ENCODE measurements around the gene PKN3.

Gene PKN3

DNA sequence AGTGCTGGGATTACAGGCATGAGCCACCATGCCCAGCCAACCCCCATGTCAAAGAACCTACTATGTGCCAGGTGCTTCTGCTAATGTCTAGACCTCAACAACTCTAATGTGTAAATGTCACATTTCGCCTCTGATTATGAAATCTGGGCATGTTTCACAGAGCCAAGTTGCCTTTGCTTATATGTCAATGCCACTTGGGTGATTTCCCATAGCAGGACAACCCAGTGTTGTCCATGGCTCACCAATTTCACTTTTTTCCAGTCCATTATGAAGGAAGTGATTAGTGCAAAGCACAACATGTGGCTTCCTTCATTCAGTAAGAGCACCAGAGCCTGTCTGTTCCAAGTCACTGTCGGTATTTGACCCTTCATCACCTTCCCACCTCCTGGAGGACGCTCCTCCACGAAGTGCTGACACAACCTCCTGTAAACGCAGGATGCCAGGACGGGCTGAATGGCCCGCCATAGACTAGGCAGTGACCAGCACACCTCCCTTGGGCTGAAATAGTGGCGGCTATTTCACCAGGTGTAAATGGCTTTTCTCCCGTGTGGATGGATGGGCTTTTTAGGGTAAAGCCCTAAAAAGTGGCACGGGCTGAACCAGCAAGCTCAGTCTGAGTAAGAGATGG is 962 bp upstream of the PKN3 start:
- TF ChIP-seq CTCF (IDR thresholded peaks at IDR 0.05; ENCODE audit: low read length) (no peak), EZH2phosphoT487 (IDR thresholded peaks at IDR 0.05; ENCODE audit: low read length) (no peak), EZH2 (optimal IDR thresholded peaks at IDR 0.05; ENCODE audit: low read depth, low read length) (no peak)

GRCh38 chr9:128702949-128703615 is 779 bp downstream of the PKN3 start:
- DNase-seq = no peak
- H2AFZ ChIP-seq (ENCODE audit: low read length) = peak overlapping the region; percentile 83

More for the DNA sequence above, 962 bp upstream of the PKN3 start:
- no peaks in the 10 kb centered on the region; the same call in 1 of the 2 replicates for H3K36me3 ChIP-seq (replicated peaks; ENCODE audit: insufficient read depth, low read length)
- no peak overlapping the region for H3K4me2 ChIP-seq (ENCODE audit: low read depth, low read length)
- no peaks in the 10 kb centered on the region for H3K9me2 ChIP-seq (replicated peaks; ENCODE audit: insufficient read depth, low read length)
- H3K9ac ChIP-seq (ENCODE audit: low read length) = no peak overlapping the region
- no peak for DNase-seq
- no peak overlapping the region for H3K4me3 ChIP-seq (ENCODE audit: low read length)
- no peaks in the 10 kb centered on the region for H3K27me3 ChIP-seq (replicated peaks; ENCODE audit: insufficient read depth, low read length)
- no peaks in the 10 kb centered on the region for H3K79me2 ChIP-seq (ENCODE audit: low read length)
- no peaks in the 10 kb centered on the region for H3K9me3 ChIP-seq (replicated peaks; ENCODE audit: insufficient read depth, low read length)
- no peaks in the 10 kb centered on the region for H4K20me1 ChIP-seq (ENCODE audit: insufficient read depth, low read length)
- no peak overlapping the region for H2AFZ ChIP-seq (ENCODE audit: low read length)
- no peaks in the 10 kb centered on the region for H3K4me1 ChIP-seq (ENCODE audit: low read length)
- no peak overlapping the region for H3K27ac ChIP-seq (ENCODE audit: low read length)
- peaks cover 10% of the 10 kb centered on the region for H3F3A ChIP-seq (ENCODE audit: insufficient read depth, low read length)

GRCh38 chr9:128703616-128704355 is 1.5 kb downstream of the PKN3 start:
- no peak overlapping the region for H3K27ac ChIP-seq (ENCODE audit: low read length)
- no peaks in the 10 kb centered on the region for H3K36me3 ChIP-seq (replicated peaks; ENCODE audit: insufficient read depth, low read length)
- no peaks in the 10 kb centered on the region for H3K4me1 ChIP-seq (ENCODE audit: low read length)
- no peak overlapping the region for H2AFZ ChIP-seq (ENCODE audit: low read length)
- no peaks in the 10 kb centered on the region for H3K79me2 ChIP-seq (ENCODE audit: low read length)
- H3K4me3 ChIP-seq (ENCODE audit: low read length) = no peak overlapping the region
- no peak for DNase-seq
- H3F3A ChIP-seq (ENCODE audit: insufficient read depth, low read length) = no peaks in the 10 kb centered on the region; the same call in 1 of the 2 replicates
- H3K4me2 ChIP-seq (ENCODE audit: low read depth, low read length) = no peak overlapping the region
- H3K27me3 ChIP-seq (replicated peaks; ENCODE audit: insufficient read depth, low read length) = no peaks in the 10 kb centered on the region
- H4K20me1 ChIP-seq (ENCODE audit: insufficient read depth, low read length) = no peaks in the 10 kb centered on the region
- no peak for TF ChIP-seq CTCF (IDR thresholded peaks at IDR 0.05; ENCODE audit: low read length)
- H3K9ac ChIP-seq (ENCODE audit: low read length) = no peak overlapping the region
- H3K9me3 ChIP-seq (replicated peaks; ENCODE audit: insufficient read depth, low read length) = no peaks in the 10 kb centered on the region
- no peaks in the 10 kb centered on the region for H3K9me2 ChIP-seq (replicated peaks; ENCODE audit: insufficient read depth, low read length)

More at GRCh38 chr9:128702949-128703615, 779 bp downstream of the PKN3 start:
- Histone ChIP-seq H3K4me1 (ENCODE audit: low read length) (no peaks in the 10 kb centered on the region), H3K79me2 (ENCODE audit: low read length) (no peaks in the 10 kb centered on the region), H3K9ac (ENCODE audit: low read length) (peak overlapping the region; percentile 69; the same call in 1 of the 2 replicates), H3K36me3 (replicated peaks; ENCODE audit: insufficient read depth, low read length) (no peaks in the 10 kb centered on the region), H3F3A (ENCODE audit: insufficient read depth, low read length) (no peaks in the 10 kb centered on the region; the same call in 1 of the 2 replicates), H3K27ac (ENCODE audit: low read length) (no peak overlapping the region), H4K20me1 (ENCODE audit: insufficient read depth, low read length) (no peaks in the 10 kb centered on the region), H3K4me3 (ENCODE audit: low read length) (peak overlapping the region; percentile 72), H3K9me3 (replicated peaks; ENCODE audit: insufficient read depth, low read length) (no peaks in the 10 kb centered on the region), H3K27me3 (replicated peaks; ENCODE audit: insufficient read depth, low read length) (no peaks in the 10 kb centered on the region), H3K4me2 (ENCODE audit: low read depth, low read length) (peak overlapping the region; percentile 86), H3K9me2 (replicated peaks; ENCODE audit: insufficient read depth, low read length) (no peaks in the 10 kb centered on the region)
- TF ChIP-seq EZH2 (optimal IDR thresholded peaks at IDR 0.05; ENCODE audit: low read depth, low read length) (no peak), CTCF (IDR thresholded peaks at IDR 0.05; ENCODE audit: low read length) (no peak), EZH2phosphoT487 (IDR thresholded peaks at IDR 0.05; ENCODE audit: low read length) (no peak)

All from MM.1S (cell line).